GM12864 (cell line): ENCODE results near the gene ARFGAP1.
"Not testable (repeated sequence)": the region's sequence is repeated elsewhere in the genome, so short reads cannot be mapped to it uniquely, and the experiment has no call there.

Experiments used
- DNase-seq: peaks from one replicate; pipeline ENCODE4 v3.0.0-alpha.2; 2011; ENCODE audit warnings: low read depth
- H3K4me3 ChIP-seq: 2 replicates; pipeline ENCODE4 v1.5.1; 2011; ENCODE audit warnings: mild to moderate bottlenecking, low read depth, low read length, control low read depth
- CTCF ChIP-seq: IDR thresholded peaks from 2 replicates; pipeline ENCODE4 v1.5.1; 2011; ENCODE audit warnings: low read depth, mild to moderate bottlenecking, moderate library complexity, low read length, control low read depth, inconsistent platforms; ENCODE audit errors: missing control alignments

The ARFGAP1 gene

GRCh38 chr20:63334356-63334755 is 61.7 kb downstream of the ARFGAP1 start:
- H3K4me3 ChIP-seq = no peak overlapping the region
- TF ChIP-seq CTCF = no peak
- DNase-seq = no peak

GRCh38 chr20:63335060-63335459 is 62.4 kb downstream of the ARFGAP1 start:
- DNase-seq, H3K4me3 ChIP-seq: not testable (repeated sequence)

GRCh38 chr20:63335711-63336110 is 63.1 kb downstream of the ARFGAP1 start:
- H3K4me3 ChIP-seq = no peak overlapping the region
- DNase-seq = no peak
- TF ChIP-seq CTCF = no peak

GRCh38 chr20:63336232-63336752 is 63.7 kb downstream of the ARFGAP1 start:
- no peak overlapping the region for H3K4me3 ChIP-seq
- no peak for DNase-seq
- no peak for TF ChIP-seq CTCF

GRCh38 chr20:63337786-63338420 is 65.3 kb downstream of the ARFGAP1 start:
- TF ChIP-seq CTCF = no peak
- H3K4me3 ChIP-seq = no peak overlapping the region
- DNase-seq = no peak
